ENCODE results near the gene SDK1.

The SDK1 gene

DNA sequence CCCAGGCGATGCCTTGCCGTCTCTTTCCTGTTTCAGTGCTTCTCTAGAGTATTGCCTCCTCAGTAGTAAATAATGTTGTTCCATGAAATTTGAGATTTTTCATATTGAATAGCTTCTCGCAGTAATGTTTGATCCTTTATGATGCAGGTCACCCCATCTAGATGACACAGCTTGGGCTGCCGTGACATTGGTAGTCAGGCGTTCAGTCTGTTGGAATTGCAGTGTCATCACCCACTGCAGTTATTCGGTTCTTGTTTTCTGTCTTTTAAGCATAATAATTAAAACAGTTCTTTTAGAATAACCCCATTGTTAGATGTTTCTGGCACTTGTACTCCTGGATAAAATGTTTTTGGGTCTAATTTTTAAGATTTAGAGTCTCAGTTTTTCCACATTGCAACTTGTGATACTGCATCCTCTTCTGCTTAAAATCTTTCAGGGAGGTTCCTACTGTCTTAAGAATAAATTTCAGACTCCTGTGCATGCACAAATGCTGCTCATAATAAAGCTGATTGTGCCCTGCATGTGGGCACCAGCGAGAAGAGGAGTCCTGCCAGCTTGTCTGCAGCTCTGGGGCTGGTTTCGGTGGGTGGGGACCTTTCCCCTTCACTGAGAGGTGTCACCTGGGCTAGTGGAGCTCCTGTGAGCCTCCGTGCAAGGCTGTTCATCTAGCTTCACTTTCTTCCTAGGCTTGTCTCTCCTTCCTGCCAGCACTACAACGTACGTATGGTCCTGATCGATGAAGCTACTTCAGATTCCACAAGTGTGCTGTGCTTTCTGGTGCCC is 44.8 kb downstream of the SDK1 start:
- no peak for DNase-seq

DNA sequence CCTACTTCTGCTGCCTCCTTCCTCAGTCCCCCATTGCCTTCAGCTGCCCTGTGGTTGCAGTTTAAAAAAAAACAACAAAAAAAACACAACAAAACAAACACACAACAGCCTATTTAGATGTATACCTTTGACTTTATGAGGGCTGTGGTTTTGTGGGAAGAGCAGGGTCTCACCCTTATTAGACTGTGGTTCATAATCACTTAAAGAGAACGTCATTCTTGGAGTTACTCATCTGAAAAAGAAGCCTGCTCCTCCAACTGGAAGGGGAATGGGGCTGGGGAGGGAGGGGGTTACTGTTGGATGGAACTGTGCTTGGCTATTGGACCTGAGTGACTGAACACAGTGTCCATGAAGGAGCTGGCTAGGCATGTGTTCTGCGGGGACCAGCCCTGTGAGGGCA is 48.1 kb downstream of the SDK1 start:
- no peak for DNase-seq

DNA sequence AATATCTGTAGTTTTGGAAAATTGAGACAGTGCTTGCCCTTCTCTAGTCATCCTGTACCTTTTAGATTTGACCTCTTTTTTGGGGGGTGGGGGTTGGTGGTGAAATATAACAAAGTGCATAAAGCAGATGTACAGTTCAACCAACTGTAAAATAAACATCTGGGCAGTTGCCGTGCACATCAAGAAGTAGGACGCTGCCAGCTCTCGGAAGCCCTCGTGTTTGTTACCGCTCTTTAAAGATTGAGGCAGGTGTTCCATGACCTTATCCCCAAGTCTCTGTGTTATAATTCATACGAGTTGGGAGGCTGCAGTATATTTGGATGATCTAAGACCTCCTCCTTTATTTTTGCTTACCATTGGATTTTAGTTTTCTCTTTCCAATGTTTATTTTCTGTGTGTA is 55.1 kb downstream of the SDK1 start:
- no peak for DNase-seq

DNA sequence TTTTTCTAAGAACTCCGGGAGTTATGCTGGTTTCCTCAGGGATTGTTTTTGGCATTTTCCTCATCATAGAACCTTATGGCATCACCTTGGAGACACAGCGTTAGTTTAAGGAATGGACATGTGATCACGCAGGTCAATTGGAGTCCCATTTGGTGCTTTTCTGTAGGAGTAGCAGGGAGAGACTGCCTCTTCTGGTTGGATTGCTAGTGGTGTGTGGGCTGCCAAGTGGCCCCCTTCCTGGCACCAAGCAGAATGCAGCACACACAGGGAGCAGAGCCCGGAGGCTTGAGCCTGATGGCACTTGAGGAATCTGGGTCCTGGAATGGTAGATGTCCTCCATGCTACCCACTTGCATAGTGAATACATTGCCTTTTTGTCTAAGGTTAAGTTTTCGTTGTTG is 57.9 kb downstream of the SDK1 start:
- no peak for DNase-seq

DNA sequence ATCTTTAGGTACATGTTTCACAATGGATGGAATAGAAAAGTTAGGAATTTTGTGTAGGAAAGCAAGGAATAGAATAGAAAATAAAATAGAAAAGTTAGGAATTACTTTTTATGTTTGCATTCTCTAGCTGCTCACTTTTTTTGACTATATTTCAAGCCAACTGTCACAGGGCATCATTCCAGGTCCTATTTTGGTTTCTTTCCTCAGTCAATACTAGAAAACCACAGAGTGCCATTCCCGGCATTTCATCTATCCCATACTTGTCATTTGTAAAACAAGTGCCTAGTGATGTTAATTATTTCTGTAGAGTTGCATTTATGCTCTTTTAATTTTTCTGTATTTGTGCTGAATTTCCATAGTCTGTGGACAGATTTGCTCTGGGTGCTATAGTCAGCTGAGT is 66.2 kb downstream of the SDK1 start:
- no peak for DNase-seq

DNA sequence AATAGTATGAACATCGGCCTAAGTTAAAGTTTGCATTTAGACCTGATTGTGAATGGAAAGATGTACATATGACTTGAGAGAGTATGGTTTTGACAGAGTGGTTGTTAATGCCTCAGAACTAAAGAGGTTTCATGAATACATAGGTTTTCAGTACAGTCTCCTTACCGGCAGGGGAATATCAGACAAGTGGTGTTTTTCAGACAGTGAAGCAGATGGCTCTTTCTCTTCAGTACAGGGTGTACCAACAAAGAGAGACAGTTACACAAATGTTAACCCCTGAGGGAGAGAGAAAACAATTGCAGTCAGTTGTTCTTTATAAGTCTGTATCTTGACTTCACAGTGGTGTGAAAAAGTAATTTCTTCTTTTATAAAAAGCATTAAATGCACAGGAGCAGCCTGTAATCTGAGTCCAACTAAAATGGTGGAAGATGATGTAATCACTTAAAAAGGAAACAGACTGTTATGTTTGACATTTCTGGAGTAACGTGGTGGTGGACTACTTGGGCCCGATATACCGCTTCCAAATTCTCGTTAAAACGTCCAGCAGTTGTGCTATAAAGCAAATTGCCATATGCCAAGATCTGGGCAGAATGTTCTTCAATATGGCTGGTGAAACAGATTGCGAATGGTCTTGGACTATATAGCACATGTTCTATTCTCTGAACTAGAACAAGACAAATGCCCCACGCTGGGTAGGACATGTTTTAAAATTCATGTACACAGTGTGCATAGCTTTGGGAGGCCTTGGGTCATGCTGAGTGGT is 69.2 kb downstream of the SDK1 start:
- no peak for DNase-seq

DNA sequence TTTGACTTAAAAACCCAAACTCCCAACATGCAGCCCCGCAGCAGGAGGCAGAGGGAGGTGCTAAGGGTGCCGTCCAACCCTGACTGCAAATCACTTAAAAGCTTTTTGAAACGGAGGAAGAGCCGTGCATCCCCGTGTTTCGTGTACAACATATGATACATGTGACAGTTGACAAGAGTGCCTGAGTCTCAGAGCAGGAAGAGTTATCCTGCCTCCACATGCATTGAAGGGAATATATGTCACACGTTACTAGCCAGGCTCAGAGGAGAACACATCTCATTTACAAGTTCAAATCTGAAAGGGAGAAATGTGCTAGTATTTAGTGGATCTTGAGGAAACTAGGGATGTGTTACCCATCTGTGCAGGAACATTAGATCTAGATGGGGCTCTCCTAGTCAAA is 69.9 kb downstream of the SDK1 start:
- no peak for DNase-seq

DNA sequence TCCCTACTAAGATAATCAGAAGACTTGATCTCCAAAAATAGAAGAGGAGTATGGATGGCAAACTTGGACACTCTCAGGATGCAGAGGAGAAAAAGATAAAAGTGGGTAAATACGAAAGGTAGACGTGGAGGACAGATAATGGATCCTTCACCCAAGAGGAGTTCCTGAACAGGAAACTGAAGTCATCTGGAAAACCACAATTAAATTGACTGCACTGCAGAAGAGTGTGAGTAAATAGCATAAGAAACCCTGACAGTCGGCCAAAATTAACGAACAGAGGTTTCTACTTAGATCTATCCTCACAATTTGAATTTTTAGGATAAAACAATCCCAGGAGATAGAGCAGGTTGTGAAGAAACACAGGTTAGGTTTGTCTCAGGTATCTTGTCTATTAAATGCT is 70.5 kb downstream of the SDK1 start:
- peak; percentile 8 for DNase-seq

DNA sequence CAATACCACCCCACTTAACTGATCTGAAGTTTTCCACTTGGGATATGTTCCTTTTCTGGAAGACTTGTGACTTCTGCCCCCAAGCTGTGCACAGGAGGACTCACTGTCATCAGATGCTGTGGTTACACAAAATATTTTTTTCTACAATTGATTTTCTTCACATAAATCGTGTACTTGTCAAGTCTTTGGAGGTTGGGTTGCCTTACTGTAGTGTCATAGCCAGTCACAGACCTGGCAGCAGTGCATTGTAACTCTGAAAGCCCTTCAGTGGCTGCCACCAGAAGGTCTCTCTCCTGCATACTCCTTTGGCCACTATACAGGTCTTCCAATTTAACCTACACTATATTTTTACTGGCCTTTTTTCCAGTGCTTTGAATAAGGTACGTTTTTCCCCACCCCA is 73.2 kb downstream of the SDK1 start:
- no peak for DNase-seq

DNA sequence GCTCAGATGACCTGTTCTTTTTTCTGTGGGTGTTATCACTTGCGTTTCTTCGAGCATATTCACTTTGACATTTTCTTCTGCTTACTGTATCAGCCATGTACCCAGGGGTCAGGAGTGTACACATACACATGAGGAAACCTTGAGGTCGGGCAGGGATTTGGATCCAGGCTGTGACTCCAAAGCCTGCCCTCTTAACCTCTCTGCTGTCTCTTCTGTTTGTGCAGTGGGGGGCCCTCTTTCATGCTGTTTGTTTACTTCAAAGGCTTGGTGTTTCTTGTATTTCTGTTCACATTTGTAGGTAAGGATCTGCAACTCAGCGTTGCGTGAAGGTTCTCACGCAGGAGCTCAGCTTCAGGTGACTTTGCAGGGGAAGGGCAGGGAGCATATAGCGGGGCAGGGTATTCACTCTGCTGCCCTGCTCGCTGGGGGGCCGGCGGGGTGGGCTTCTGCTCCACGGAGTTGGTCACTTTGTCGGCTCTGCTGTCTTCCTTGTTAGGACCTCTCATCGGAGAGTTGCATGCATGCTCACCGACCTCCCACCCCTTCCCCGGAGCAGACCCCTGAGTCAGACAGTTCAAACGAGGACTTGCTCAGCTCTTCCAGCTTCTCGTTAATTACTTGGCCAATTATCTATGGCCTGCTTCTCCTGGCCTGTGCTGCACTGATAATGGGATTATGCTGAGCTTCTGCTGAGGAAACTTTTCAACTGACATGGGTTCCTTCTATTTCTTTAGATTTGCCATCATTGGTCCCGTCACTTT is 77.5 kb downstream of the SDK1 start:
- no peak for DNase-seq

DNA sequence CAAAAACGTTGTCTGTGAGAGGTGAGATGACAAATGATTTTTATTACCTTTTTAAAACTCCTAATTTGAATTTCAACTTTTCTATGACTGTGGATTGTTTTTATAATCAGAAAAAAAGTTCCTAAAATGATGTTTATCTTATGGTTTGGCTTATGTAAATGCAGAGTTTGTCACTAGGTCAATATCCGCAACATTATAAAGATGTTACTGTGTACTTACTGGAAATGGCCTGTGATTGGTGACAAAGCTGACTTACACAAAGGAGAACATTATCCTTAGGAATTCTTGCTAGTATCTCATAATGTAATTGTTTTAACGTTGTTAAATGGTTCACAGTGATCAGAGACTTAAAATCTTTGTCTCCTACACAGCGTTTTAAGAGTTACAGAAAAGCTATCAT is 79.0 kb downstream of the SDK1 start:
- DNase-seq = no peak

DNA sequence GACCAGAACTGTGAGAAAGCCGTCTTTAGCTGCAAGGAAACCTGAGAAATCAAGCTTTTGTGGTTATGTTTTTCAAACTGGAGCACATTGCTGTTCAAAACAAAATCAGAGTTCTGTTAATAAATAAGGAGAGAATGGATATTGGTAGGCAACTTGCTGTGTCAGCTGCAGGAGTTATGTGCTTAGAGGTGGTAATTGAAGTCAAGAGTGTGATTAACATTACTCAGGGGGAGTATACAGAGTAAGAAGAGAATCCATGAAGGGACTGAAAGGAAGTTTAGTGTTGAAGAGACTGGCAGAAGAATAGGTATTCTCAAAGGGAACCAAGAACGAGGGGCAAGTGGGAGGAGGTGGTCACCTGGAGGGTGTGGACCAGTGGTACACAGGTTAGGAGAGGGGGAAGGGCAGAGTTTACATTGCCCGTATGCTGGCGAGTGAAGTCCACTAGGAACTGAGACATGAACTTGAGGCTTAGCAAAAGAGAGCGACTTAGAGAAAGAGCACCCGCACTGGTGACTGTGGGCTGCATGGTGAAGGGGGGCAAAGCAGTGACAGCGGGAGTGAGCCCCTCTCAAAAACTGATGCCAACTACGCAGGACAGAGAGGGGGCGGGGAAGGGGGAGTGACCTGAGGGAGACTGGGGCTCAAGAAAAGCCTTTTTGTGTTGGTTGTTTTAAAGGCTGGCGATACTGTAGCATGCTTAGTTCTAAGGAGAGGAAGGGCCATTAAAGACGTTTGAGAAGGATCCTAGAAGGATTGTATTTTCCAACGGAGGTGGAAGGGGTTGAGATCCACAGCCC is 80.0 kb downstream of the SDK1 start:
- DNase-seq = no peak

DNA sequence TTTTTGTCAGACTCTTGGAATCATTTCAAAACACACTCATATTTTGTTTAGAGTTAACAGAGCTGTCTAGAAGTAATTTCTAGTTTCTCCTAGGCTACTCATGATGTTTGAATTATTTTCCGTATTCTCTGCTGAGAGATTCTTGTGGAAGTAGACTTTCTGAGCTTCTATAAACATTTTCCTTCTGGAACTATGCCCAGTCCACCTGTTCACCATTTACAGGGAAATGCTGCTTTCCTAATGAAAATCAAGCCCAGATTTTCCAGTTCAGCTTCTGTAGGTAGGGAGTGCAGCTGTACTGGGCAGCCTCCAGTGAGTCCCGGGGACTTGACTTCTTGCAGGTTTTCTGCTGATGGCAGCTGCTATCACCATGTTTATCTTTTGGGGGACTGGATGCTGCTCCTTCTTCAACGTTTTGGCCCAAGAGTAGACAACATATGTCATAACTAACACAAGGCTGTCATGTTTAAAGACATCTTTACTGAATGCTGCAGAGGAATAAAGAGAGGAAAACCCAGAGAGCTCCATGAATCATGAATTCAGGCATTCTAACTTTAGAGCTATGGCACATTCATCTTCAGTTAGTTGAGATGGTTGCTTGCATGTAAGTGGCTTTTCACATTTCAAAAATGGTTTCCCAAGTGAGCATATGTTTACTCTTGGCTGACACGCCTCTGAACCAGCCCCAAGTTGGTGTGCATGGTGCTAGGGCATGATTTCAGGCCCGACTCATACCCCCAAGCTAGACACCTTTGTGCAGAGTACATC is 85.6 kb downstream of the SDK1 start:
- DNase-seq = no peak

DNA sequence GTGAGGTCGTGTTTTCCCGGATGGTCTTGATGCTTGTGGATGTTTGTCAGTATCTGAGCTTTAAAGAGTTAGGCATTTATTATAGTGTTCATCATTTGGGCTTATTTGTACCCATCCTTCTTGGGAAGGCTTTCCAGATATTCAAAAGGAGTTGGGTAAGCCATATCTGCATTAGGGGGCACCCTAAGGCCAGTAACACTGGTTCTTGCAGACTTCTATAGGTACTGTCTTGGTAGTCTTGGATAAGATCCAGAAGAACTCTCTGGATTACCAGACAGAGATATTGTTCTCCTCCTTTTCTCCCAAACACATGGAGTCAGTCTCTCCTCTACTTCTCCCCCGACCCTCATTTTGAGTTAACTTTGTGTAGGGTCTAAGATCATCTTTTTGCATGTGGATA is 92.8 kb downstream of the SDK1 start:
- no peak for DNase-seq

DNA sequence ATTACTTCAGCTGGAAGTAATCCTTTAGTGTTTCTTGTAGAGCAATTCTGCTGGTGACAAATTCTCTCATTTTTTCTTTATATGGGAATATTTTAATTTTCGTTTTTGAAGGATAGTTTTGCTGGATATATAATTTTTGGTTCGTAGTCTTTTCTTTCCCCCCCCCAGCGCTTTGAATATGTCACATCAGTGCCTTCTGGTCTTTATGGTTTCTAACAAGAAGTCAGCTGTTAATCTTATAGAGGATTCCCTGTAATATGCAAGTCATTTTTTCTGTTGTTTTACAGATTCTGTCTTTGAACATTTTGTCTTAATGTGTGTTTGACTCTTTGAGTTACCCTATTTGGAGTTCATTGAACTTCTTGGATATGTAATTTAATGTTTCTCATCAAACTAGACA is 96.3 kb downstream of the SDK1 start:
- no peak for DNase-seq

DNA sequence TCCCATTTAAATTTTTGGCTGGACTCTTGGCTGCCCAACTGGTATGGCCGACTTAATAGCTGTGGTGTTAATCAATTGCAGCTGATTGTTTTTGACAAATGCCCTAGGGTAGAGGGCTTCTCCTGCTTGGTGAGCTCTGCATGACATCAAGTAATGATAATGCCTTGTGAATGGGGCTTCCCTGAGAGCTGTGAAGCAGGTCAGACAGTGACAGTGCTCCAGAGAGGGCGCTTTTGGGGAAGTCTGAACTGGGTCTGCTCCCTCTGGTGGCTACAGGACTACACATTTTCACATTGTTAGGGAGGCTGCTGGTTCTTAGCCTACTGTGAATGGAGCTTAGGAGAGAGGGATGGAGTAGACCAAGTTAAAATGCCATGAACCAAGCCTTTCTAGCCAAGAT is 98.8 kb downstream of the SDK1 start:
- DNase-seq = peak; percentile 50

DNA sequence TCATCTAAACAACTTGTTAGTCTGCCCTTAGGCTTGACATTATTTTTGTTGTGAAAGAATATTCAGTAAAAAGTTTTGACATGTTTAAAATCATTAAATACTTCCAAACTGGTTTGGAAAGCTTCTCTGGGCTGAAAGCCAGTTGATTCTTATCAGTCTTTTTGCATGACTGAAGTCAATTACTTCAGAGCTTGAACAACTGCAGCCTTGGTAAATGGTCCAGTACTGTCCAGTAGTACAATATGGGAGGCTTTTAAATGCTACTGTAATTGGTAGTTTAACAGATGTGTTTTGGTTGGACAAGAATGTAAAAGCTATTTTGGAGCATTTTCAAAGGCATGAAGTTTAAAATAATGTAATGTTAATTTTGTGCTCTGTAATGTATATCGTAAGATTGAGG is 103.4 kb downstream of the SDK1 start:
- peak; percentile 5 for DNase-seq

DNA sequence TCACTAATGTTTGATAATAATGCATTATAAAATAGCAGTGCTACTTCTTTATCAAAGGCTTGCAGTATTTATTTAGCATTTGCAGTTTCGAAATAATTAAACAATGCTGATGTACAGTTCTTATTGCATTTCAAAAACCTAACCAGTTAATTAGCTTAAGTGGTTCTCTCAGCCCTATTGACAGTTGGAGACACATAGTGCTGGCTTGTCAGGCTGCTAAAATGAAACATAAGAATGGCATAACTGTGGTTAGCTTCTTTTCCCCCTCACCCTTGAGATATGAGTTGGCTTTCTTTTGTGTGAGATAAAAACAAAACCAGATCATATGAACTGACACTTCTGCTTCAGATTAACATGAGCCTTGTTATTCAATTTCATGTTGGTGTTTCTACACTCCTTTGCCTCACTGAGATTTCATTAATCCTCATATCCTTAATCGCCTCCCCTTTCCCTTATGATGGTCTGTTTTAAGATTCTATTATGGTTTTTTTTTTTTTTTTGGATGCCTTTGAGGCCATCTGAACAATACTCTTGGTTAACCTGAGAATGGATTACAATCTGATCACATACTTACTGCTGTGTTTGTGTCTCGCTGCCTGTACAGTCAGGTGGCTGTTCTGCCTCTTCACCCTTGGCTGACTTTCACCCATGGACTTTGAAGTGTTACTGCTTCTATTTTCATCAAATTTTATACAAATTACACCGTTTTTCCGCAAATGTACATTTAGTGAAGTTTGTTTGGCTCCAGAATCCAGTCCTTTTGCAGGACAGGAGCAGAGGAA is 108.0 kb downstream of the SDK1 start:
- no peak for DNase-seq

DNA sequence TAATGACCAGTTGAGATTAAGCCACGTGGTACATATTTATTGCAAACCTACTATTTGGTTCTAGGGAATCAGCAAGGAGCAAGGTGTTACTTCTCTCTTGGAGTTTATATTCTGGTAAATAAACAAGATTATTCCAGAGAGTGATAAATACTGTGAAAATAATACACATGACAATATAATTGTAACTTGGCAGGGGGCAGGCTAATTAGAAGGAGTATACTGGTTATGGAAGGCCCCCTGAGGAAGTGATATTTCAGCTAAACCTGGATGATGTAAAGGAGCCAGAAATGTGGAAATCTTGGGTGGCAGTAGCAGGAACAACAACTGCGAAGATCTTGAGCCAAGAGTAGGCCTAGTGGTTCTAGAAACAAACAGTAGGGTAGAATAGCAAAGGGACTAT is 111.8 kb downstream of the SDK1 start:
- no peak for DNase-seq

DNA sequence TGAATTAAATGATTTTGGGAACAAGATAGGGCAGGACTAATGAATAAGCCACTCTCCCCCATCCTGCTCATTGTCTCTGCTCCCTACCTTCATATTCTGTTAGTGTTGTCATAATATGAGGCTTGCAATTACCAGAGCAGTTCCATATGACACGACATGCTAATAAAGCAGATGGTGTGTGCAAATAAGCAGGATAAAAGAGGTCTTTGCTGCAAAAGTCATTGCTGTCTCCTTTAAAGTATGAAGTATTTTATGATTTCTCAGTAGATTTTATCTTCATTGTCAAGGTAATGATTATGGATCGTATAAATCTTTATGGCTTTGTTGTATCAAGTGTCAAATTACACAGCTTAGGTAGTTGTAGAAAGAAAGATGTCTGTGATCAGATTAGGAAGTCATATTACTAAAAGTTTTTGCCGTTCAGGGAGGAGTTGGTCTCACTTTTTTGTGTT is 114.8 kb downstream of the SDK1 start:
- DNase-seq = no peak

DNA sequence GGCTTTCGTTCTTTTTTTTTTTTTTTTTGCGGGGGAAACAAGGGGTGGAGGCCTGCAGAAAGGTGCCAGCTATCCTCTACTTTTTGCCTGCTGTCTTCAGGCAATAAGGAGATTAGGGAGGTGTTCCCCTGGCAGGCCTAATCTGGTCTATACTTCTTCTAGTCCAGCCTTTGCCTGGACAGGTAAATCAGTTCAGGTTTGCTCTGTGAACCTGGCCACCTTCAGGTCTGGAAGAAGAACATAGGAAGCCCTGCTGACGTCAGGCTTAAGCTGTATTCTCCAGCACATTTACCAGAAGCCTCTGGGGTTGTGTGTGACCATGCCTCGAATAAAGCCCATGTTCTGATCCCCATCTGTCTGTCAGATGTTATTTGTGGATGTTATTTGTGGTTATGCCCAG is 115.4 kb downstream of the SDK1 start:
- DNase-seq = no peak
